Measurements from ENCODE around the gene JOSD2.

The JOSD2 gene

DNA sequence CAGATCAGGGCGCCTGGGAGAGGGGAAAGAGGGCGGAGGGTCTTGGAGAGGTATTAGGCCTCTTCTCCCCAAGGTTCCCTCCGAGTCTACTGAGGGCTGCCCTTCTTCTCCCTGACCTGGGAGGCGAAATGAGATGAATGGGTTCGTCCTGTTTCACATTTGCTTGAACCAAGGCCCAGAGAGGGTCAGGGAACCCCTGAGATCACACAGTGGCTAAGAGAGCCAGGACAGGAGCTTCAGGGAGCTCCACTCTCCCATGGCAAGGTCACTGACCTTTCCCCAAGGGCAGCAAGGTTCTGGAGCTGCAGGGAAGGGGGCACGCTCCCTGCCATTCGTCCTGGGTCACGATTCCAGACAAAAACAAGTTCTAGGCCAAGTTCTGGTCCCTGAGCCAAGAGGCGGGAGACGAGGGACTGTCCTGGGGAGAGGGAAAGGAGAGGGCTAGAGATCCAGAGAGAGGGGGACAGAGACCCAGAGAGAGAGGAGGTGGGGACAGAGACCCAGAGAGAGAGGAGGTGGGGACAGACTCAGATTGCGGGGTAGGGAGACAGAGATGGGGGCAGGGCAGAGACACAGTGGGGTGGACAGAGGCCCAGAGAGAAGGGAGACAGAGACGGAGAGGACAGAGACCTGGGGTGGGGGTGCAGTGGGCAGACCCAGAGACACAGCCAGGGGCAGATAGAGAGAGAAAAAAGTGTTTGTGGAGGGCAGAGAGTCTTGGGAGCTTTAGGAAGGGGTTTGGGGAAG lies 2.2 kb upstream of the JOSD2 start:
- DNase-seq, result no peak

DNA sequence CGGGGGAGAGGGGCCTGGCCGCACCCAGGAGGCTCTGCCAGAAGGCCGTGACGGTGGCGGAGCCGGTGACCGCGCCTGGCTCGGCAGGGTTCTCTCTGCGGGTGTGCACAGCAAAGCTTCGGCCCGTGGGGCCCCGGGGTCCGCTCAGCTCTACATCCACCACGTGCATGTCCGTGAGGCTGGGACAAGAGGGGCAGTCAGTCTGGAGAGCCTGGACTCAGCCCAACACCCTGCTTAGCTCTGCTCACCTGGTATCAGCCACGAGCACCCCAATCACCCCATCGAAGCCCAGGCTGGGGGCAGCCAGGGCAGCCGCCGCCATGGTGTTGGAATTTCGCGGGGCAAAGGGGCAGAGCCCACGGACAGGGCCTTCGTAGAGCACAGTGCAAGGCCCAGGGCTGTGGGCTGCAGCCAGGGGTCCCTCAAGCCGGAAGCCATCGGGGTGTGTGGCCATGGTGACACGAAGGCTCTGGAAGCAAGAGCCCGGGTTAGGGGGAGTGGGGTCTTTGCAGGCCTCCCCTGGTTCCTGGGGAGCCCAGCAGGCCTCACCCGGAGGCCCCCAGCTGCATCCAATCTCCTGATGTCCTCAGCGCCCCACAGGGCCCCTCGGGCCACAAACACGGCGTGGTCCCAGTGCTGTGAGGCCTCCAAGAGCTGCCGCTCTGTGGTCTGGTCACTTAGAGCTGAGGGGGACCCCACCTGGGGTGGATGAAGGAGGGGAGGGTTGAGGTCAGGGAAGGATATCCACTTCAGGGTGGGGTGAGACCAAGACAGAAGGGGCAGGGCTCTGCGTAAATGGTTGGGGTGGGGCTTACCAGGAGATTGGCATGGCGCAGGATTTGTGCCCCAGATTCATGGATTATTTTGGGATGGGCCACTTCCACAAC lies 1.4 kb upstream of the JOSD2 start:
- no peak for DNase-seq

DNA sequence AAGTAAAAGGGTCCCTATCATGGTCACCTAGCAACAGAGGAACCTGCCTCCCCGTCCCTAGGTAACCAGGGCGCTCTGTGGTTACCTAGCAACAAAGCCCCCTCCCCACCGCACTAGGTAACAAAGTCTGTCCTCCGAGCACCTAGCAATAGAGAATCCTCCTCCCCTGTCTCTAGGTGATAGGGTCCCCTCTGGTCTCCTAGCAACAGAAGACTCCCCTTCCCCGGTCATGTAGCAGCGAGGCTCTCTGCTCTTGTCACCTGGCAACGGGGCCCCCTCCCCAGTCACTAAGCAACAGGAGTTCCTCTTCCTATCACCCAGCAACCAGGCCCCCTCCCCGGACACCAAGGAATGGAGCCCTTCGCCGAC lies 307 bp downstream of the JOSD2 start:
- DNase-seq, result no peak

DNA sequence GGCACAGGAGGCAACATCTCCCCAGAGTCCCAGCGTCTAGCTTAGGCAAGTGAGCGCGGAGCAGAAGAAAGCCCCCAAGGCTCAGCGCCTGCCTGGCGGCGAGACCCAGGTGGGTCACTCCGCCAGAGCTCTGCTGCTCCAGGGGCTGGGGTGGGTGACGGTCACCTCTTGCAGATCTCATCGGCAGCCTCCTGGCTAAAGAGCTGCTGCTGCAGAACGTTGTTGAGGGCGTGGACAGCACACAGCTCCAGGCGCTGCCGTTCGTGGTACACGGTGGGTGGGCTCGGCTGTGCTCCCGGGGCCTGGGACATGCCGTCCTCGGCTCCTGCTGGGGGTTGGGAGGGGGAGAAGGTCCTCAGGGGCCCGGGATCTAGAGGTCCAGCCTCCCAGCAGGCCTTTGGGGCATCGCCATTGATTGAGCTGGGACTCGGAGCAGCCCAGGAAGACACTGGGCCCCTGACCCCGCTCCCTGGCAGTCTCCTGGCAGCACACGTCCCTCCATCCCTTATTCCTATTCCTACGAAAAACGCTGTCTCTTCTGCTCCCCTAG lies 795 bp downstream of the JOSD2 start:
- no peak for DNase-seq

DNA sequence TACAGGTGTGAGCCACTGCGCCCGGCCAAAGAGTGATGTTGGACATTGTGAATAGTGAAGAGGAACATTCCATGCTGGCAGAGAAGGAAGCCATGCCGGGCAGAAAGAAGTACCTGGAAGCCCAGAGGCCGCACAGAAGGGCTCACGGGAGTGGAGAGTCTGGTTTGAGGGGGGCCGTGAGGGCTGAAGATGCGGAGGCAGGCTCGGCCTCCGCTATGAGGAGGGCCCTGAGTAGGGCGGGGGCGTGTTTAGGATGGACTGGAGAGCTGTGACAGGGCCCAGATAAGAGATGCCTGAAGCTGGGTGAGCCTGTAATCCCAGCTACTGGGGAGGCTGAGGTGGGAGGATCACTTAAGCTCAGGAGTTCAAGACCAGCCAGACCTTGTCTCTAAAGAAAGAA lies 1.6 kb downstream of the JOSD2 start:
- DNase-seq, result no peak

DNA sequence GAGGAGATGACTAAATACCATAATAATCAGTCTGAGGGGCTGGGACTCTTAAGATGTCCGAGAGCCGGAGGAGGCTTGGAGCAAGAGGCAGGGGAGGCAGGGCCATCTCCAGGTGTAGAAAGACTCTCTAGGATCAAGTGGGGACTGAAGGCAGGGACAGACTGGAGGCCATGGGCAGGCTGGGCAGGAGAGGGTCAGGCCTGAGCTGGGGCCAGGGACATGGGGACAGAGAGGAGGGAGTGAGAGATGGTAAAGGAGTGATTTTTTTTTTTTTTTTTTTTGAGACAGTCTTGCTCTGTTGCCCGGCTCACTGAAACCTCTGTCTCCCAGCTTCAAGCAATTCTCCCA lies 2.2 kb downstream of the JOSD2 start:
- DNase-seq, result no peak

DNA sequence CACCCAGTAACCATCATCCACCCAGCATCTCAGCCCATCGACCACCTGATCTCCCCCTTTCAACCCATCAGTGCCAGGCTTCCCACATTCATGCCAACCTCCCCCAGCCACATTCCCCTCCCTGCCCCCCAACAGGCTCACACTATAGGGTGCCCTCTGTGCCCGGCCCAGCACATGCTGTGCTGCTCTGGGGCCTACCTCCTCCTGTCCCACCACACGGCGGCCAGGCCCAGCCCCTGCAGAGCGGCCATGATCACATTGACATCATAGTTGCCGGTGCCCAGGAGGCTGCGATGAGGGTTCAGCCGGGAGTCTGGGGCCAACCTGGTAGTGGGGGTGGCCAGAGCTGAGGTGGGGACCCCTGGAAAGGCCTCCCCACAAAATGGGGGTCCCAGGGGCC lies 3.6 kb downstream of the JOSD2 start:
- no peak for DNase-seq

DNA sequence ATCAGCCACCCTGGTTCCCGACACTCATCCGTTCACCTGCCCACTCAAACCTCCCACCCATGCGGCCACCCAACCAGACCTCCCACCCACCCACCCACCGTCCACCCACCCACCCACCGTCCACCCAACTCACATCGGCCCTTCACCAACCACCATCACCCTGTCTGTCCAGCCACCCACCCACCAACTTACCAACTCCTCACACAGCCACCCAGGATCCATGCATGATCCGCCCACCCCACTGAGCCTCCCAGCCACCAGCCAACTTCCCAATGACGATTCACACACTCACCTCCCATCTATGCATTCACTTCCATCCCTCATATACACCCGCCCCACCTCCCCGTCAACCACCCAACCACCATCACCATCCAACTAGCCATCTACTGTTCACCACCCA lies 4.3 kb downstream of the JOSD2 start:
- no peak for DNase-seq

DNA sequence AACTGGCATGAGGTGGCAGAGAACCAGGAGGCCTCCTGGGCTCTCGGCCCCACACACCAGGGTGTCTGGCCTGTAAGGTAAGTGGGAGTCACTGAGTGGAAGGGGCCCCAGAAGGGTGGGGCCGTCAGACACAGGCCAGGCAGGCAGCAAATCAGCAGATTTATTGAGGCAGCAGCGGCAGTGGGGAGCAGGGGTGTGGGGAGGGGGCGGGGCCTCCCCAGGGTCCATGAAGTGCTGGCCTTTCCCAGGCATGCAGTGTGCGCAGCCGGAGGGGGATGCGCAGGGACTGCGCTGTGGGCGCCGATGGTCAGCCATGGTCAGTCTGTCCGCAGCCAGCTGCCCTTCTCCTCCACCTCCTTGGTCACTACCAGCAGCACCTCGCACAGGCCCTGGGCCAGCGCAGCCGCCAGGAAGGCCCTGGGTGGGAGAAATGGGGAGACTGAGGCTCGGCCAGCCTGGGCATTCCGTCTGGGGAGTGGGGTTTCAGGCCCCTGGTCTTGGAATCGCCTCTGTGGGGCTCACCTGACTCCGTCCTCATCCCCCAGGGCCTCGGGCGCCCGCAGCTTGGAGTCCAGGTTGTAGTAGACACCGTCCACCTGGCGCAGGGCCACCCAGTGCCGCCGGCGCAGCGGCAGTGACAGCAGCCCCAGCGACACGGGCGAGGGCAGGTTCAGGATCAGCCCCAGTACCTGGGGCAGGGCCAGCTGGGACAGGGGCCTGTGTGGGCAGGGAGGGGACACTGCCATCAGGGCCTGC lies 5.0 kb downstream of the JOSD2 start:
- no peak for DNase-seq

DNA sequence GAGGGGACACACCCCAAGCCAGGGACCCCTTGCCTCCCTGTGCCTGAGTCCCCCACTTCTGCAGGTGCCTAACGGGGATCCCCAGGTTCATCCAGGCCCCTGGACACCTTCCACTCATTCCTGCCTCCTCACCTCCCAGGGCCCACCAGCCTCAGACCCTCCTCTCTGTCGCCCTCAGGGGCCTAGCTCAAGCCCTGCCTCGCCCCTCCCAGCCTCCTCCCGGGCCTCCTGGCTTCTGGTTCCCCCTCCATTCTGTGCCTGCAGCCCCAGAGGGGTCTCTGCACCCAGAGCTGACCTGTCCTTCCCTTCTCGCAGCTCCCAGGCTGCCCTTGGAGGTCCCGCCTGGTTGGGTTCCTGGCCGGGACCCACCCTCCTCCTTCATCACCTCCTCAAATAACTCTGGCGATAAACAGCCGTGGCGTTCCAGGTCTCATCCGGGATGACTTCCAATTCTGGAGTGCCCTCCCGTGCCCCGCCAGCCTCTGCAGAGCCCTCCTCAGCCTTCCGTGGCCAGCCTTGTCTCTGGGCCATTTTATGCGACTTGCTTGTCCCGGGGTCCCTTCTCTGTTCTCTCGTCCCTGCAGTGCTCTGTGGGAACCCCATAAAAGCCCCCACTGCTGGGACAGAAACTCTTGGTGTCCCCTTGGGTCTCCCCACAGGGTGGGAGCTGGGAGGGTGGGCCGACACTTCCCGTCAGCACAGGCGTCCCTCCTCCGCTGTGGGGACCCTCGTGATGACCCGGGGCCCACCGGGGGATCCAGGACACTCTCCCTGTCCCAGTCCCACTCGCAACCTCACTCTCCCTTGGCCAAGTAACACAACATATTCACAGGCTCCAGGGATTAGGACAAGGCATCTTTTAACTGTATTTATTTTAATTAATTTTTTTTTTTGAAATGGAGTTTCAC lies 9.2 kb downstream of the JOSD2 start:
- no peak for DNase-seq

DNA sequence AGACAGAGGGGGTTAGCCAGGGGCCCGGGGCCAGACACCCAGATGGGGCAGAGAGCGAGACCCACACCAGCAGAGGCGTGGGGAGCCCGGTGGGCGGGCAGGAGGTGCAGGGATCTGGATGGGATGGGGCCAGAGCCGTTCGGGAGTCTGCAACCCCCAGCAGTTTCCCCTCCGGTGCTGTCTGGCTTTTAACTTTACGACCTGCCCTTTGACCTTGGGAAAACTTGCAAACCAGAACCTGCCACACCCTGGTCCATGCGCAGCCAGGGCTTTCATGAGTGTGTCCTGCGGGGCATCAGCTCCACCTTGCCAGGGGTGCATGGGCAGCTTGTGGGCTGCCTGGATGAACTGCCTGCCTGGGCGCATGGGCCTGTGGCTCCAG lies 9.8 kb downstream of the JOSD2 start:
- no peak for DNase-seq

DNA sequence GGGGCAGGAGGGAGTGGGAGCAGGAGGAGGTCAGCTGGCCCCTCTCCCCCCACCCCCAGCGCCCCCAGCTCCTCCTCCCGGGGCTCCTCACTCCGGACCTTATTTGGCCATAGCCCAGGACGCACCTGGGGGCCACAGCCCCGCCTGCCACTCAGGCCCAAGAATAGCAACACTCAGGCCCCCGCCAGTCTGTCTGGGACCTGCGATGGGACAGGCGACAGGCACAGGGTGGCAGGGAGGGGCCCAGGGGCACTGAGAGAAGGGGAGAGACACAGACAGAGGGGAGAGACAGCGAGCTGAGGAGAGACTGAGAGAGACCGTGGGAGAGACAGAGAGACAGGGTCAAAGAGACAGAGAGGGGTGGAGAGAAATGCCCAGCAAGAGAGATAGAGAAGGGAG lies 10.2 kb downstream of the JOSD2 start:
- no peak for DNase-seq

DNA sequence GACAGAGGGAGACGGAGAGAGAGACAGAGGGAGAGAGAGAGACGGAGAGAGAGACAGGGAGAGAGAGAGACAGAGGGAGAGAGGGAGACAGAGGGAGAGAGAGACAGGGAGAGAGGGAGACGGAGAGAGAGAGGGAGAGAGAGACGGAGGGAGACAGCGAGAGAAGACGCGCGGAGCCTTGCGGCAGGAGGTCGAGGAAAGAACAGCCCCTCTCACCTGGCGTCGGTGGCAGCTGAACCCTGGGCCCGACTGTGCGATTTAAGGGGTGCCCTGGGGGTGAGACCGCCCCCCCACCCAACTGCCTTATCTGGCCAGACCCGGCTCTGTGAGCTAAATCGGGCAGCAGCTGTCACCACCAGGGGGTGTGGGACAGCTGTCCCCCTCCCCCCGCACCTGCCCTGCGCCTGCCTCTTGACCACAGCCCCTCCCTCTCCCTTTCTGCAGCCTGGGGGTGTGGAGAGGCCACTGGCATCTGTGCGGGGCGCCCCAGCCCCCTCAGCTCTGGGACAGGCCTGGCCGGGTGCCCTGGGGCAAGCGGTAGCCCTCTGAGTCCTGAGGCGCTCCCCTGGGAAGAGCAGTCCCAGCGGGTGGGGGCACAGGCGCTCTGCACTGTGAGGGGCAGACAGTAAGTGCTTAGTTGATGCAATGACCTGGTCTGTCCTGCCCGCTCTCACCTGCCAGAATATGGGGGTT lies 10.8 kb downstream of the JOSD2 start:
- DNase-seq, result no peak

DNA sequence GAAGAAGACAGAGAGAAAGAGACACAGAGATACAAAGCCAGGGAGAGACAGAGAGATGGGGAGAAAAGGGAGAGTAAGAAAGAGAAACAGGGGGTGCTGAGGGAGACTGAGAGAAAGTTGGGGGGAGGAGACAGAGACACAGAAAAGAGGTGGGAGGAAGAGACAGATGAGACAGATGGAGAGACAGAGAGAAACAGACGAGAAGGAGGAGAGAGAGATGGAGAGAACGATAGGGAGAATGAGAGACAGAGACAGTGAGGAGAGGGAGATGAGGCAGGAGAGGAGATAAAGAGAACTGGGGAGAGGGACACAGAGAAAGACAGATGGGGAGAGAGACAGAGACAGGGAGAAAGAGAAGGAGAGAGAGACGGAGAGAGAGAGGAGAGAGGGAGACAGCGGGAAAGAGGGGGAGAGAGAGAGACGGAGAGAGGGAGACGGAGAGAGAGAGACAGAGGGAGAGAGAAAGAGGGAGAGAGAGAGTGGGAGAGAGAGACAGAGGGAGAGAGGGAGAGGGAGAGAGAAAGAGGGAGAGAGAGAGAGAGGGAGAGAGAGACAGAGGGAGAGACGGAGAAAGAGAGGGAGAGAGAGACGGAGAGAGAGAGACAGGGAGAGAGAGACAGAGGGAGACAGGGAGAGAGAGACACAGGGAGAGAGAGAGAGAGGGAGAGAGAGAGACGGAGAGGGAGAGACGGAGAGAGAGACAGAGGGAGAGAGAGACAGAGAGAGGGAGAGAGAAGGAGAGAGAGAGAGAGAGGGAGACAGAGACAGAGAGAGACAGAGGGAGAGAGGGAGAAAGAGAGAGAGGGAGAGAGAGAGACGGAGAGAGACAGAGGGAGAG lies 12.6 kb downstream of the JOSD2 start:
- no peak for DNase-seq

DNA sequence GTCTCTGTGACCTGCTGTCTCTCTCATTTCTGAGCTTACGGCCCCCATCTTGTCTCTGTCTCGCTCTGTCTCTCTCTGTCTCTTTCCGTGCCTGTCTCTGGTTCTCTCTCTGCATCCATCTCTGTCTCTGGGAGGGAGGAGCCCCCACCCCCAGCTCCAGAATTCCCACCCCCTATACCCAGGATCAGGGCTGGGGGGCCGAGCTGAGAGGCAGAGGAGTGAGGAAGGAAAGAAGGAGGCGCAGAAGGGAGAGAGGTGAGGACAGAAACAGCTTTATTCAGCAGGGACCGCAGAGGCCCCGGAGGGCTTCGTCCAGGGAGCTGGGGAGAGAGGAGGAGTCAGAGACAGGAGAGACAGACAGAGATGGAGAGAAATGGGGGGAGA lies 14.0 kb downstream of the JOSD2 start:
- DNase-seq, result no peak

DNA sequence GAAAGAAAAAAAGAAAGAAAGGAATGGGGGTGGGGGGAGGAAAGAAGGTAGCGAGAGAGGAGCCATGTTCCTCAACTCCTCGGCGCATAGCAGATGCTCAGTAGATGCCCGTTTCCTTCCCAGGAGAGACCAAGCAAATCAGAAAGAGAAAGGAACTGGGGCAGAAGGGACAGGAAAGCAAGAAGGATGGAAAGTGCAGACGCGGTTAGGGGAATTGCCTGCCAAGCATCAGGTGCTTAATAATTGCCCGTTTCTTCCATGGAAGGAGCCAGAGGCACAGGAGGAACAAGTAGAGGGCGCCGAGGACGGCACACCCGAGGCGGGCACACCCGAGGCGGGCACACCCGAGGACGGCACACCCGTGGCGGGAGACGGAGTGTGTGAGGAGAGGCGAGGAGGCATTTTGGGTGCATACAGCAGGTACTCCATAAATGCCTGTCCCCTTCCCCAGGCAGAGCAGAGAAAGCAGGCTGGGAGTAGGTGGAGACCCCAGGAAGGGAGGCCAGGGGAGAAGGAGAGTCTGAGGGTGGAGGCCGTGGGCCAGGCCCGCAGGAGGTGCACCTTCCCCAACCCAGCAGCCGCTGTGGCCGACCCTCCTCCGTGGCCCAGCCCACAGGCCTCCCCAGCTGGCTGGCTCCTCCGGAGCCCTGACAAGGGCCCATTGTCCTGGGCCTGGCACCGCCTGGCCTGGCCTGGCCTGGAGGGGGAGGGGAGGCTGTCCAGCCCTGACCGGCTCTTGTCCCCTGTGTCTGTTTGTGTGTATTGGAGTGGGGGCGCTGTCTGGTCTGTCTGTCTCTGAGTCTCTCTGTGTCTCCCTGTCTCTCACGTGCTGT lies 14.6 kb downstream of the JOSD2 start:
- DNase-seq, result no peak

DNA sequence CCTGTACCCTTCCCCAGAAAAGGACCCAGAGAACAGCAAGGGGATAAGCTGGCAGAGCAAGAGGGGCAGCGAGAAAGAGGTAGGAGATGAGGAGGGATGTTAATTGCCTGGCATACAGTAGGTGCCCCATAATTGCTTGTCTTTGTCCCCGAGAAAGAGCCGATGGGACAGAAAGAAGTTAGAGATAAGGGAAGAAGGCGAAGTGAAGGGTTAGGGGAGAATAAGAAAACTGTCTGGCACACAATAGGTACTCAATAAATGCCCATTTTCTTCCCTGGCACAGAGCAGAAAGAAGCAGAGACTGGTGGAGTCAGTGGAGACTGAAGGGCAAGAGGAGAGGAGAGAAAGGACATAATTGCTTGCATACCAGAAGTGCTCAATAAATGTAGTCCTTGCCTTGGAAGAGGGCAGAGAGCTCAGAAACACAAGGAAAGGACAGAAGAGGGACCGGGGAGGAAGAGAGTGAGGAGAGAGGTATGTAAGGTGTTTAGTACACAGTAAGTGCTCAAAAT lies 15.9 kb downstream of the JOSD2 start:
- no peak for DNase-seq

DNA sequence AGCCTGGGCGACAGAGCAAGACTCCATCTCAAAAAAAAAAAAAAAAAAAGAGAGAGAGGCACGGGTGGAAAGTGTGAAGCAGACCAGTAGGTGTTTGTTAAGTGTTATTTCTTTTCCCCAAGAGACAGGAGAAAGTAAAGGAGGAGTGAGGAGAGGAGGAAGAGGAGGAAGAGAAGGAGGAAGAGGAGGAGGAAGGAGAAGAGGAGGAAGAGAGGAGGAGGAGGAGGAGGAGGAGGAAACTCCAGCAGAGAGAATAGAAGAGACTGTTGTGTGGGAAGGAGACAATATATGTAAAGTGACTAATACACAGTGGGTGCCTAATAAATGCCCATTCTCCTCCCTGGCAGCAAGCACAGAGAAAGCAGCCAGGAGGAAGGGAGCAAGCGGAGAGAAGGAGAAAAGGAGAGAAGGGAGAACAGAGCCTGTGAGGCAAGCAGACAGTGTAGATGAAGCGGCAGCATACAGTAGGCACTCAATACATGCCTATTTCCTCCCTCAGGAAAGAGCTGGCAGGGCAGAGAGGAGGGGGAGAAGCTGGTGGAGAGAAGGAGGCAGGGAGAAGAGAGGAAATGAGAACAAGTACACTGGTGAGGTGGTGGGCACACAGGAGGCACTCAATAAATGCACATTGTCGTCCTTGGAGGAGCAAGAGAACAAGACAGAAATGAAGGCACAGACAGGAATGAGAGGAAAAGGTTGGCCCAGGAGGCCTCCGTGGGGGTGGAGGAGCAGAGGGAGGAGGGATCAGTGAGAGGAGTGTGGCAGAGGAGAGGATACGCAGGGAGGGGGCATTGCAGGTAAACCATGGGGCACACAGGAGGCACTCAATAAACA lies 16.6 kb downstream of the JOSD2 start:
- DNase-seq, result no peak

DNA sequence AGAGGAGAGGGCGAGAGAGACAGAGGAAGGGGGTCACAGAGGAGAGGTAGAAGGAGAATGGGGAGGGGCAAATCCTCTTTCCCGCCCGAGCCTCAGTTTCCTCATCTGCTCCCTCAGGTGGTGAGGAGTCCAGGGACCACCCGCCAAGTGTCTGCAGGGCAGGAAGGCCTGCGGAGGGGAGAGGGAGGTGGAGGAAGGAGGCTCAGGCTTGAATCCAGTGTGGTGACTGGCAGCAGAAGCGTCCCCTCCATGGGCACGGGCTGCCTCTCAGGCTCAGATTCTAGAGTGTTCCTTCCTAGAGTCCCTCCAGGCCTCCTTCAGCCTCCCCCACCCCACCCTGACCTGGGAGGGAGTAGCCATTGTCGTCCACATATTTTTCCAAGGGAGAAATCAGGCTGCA lies 17.8 kb downstream of the JOSD2 start:
- no peak for DNase-seq

Measured in NCI-H774 (cell line).